Uterus (tissue), 4 donors: ENCODE results near the gene MSH2. TPM values are rescaled to one million over a fixed set of nuclear protein-coding genes. Genes with fewer than 3 reads are reported as not detected.
"Not testable (repeated sequence)": the region's sequence is repeated elsewhere in the genome, so short reads cannot be mapped to it uniquely, and the experiment has no call there.

Experiments
- DNase-seq, 2 donors: peaks; one replicate each; pipeline ENCODE4 v3.0.0-alpha.2; 2019 to 2020
- H3K27ac ChIP-seq, 2 donors: fragments of 200-600 bp; sonication (generic); 1 replicate in 1 of 2; 2 replicates in 1 of 2; pipeline ENCODE4 v1.5.1; 2016 to 2018
- H3K27me3 ChIP-seq, 2 donors: fragments of 200-600 bp; sonication (generic); one replicate each; pipeline ENCODE4 v1.5.1; 2018 to 2019; ENCODE audit warnings: control low read depth in 1 of 2
- H3K36me3 ChIP-seq, 2 donors: fragments of 200-600 bp; sonication (generic); one replicate each; pipeline ENCODE4 v1.5.1; 2019; ENCODE audit warnings: control low read depth in 1 of 2
- H3K4me1 ChIP-seq, 2 donors: fragments of 200-600 bp; sonication (generic); one replicate each; pipeline ENCODE4 v1.5.1; 2018 to 2019; ENCODE audit warnings: control low read depth in 1 of 2
- H3K4me3 ChIP-seq, 2 donors: fragments of 200-600 bp; sonication (generic); 1 replicate in 1 of 2; 2 replicates in 1 of 2; pipeline ENCODE4 v1.5.1; 2018 to 2019; ENCODE audit warnings: mild to moderate bottlenecking in 1 of 2
- H3K9me3 ChIP-seq, 2 donors: fragments of 200-600 bp; sonication (generic); one replicate each; pipeline ENCODE4 v1.5.1; 2019; ENCODE audit warnings: control low read depth in 1 of 2
- CTCF ChIP-seq, 4 experiments: fragments of 200-600 bp in 2 of 4; fragments of 450-650 bp in 2 of 4; sonication (generic) in 2 of 4; IDR thresholded peaks; one replicate each; pipeline ENCODE4 v1.5.1; 2016 to 2019; ENCODE audit warnings: antibody characterized with exemption in 4 of 4, mild to moderate bottlenecking in 2 of 4, moderate library complexity in 1 of 4
- POLR2A ChIP-seq, 2 donors: fragments of 450-650 bp; IDR thresholded peaks; one replicate each; pipeline ENCODE4 v1.6.1; 2016; ENCODE audit warnings: antibody characterized with exemption in 2 of 2, mild to moderate bottlenecking in 1 of 2, moderate library complexity in 1 of 2
- intact Hi-C: fragments of 100-400 bp; cut with DNase I; formaldehyde crosslinking; loops from one replicate; pipeline ENCODE4 v1.15.1; 2023; ENCODE audit warnings: low total_unique reads
- total RNA-seq, 4 donors: library from RNA; depleted of rRNA in 3 of 4; stranded (reverse); fragments of >200 nt in 3 of 4; gene quantifications; one replicate each; pipeline versions ENCODE4 v1.1.0 to v1.2.4, GENCODE V29; 2014 to 2023
- donor health status: DM: yes; HTN: yes; CAD: no.

MSH2 gene
- total RNA-seq, 4 donors from 2014 or later, result 13.5 to 76.7 (median 24.6) TPM

- Histone ChIP-seq H3K4me3 (no peak overlapping the region), H3K27ac (no peak overlapping the region), H3K4me1 (peaks cover 0 to 4% of the 10 kb centered on the region in 2 donors), H3K9me3 (no peaks in the 10 kb centered on the region), H3K36me3 (no peaks in the 10 kb centered on the region), H3K27me3 (no peaks in the 10 kb centered on the region)
- intact Hi-C loops, result no loop called here
- TF ChIP-seq CTCF (IDR thresholded peaks at IDR 0.05), result no peak
- TF ChIP-seq POLR2A (IDR thresholded peaks at IDR 0.05), result no peak
- no peak for DNase-seq
Observed at GRCh38 chr2:47359375-47359868, 43.5 kb upstream of the MSH2 start.

- intact Hi-C loops, result no loop called here
- no peak overlapping the region for H3K27ac ChIP-seq
Observed at GRCh38 chr2:47360283-47360682, 42.7 kb upstream of the MSH2 start.

GRCh38 chr2:47360927-47361326, 42.0 kb upstream of the MSH2 start:
- intact Hi-C loops, result no loop called here
- TF ChIP-seq CTCF (IDR thresholded peaks at IDR 0.05) (no peak), POLR2A (IDR thresholded peaks at IDR 0.05) (no peak)
- Histone ChIP-seq H3K27me3 (no peaks in the 10 kb centered on the region), H3K27ac (no peak overlapping the region), H3K4me3 (no peak overlapping the region), H3K36me3 (no peaks in the 10 kb centered on the region), H3K4me1 (peaks cover 0 to 4% of the 10 kb centered on the region in 2 donors), H3K9me3 (no peaks in the 10 kb centered on the region)
- DNase-seq, result no peak

More at GRCh38 chr2:47360283-47360682, 42.7 kb upstream of the MSH2 start:
- TF ChIP-seq CTCF (IDR thresholded peaks at IDR 0.05) (no peak), POLR2A (IDR thresholded peaks at IDR 0.05) (no peak)
- Histone ChIP-seq H3K4me1 (peaks cover 0 to 4% of the 10 kb centered on the region in 2 donors), H3K4me3 (no peak overlapping the region), H3K36me3 (no peaks in the 10 kb centered on the region), H3K9me3 (no peaks in the 10 kb centered on the region), H3K27me3 (no peaks in the 10 kb centered on the region)
- DNase-seq, result no peak

- H3K4me3 ChIP-seq, H3K27ac ChIP-seq, H3K4me1 ChIP-seq, intact Hi-C loops, DNase-seq, H3K36me3 ChIP-seq, H3K9me3 ChIP-seq, H3K27me3 ChIP-seq: not testable (repeated sequence)
Observed at GRCh38 chr2:47361505-47362229, 41.3 kb upstream of the MSH2 start.

GRCh38 chr2:47373747-47374146, 29.2 kb upstream of the MSH2 start:
- H3K36me3 ChIP-seq, result no peaks in the 10 kb centered on the region
- H3K27me3 ChIP-seq, result peaks cover 0 to 15% of the 10 kb centered on the region in 2 donors
- TF ChIP-seq CTCF (IDR thresholded peaks at IDR 0.05), result no peak
- TF ChIP-seq POLR2A (IDR thresholded peaks at IDR 0.05), result no peak
- no peaks in the 10 kb centered on the region for H3K9me3 ChIP-seq
- peaks cover 0 to 11% of the 10 kb centered on the region in 2 donors for H3K4me1 ChIP-seq
- intact Hi-C loops, result no loop called here
- no peak for DNase-seq
- no peak overlapping the region for H3K27ac ChIP-seq
- no peak overlapping the region for H3K4me3 ChIP-seq
